Upper lobe of left lung (tissue), 4 donors: ENCODE data around the gene SEC16A.

Source experiments
- POLR2A ChIP-seq, 4 donors: fragments of 450-650 bp; IDR thresholded peaks; one replicate each; pipeline ENCODE4 v1.5.1; 2016 to 2017; ENCODE audit warnings: antibody characterized with exemption in 4 of 4, mild to moderate bottlenecking in 2 of 4
- TF ChIP-seq, protein P1 (sequence below), 6 experiments: fragments of 450-650 bp in 4 of 6; fragments of 200-600 bp in 2 of 6; sonication (generic) in 2 of 6; IDR thresholded peaks; one replicate each; pipeline ENCODE4 v1.5.1; 2016 to 2019; ENCODE audit warnings: antibody characterized with exemption in 6 of 6

DNA sequence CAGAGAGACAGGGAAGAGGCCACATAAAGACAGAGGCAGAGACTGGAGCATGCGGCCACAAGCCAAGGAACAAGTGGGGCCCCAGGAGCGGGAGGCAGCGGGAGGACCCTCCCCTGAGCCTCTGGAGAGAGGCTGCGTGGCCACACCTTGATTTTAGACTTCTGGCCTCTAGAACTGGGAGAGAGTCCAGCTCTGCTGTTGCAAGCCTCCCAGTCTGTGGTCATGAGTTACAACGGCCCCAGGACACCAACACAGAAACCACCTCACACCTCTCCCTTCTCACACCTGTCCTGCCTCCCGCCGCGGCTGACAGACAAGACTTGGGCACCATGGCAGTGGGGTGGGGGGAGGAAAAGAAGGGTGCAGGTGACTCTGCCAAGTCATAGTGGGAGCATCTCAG lies 45.4 kb downstream of the SEC16A start:
- TF ChIP-seq, protein P1, sequence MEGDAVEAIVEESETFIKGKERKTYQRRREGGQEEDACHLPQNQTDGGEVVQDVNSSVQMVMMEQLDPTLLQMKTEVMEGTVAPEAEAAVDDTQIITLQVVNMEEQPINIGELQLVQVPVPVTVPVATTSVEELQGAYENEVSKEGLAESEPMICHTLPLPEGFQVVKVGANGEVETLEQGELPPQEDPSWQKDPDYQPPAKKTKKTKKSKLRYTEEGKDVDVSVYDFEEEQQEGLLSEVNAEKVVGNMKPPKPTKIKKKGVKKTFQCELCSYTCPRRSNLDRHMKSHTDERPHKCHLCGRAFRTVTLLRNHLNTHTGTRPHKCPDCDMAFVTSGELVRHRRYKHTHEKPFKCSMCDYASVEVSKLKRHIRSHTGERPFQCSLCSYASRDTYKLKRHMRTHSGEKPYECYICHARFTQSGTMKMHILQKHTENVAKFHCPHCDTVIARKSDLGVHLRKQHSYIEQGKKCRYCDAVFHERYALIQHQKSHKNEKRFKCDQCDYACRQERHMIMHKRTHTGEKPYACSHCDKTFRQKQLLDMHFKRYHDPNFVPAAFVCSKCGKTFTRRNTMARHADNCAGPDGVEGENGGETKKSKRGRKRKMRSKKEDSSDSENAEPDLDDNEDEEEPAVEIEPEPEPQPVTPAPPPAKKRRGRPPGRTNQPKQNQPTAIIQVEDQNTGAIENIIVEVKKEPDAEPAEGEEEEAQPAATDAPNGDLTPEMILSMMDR (IDR thresholded peaks at IDR 0.05) = no peak
- no peak for TF ChIP-seq POLR2A (IDR thresholded peaks at IDR 0.05)
